Measurements from ENCODE around the gene NFKB1. TPM values are rescaled to one million over a fixed set of nuclear protein-coding genes. Genes with fewer than 3 reads are reported as not detected.

Gene NFKB1
- total RNA-seq, 2 donors from 2014 or later, result 17.8 to 19.3 TPM

- TF ChIP-seq CTCF (IDR thresholded peaks at IDR 0.05), result no peak
- Histone ChIP-seq H3K4me3 (no peak overlapping the region), H3K27ac (no peak overlapping the region)
Measured at GRCh38 chr4:102600689-102601088, 99.5 kb downstream of the NFKB1 start.

GRCh38 chr4:102601586-102602227 lies 100.5 kb downstream of the NFKB1 start:
- no peaks in the 10 kb centered on the region for H3K27me3 ChIP-seq
- TF ChIP-seq CTCF (IDR thresholded peaks at IDR 0.05), result no peak
- no peaks in the 10 kb centered on the region for H3K9me3 ChIP-seq
- no peak for DNase-seq (ENCODE audit: low spot score)
- H3K4me1 ChIP-seq, result peaks cover 0 to 9% of the 10 kb centered on the region in 2 donors
- no peak overlapping the region for H3K4me3 ChIP-seq
- H3K36me3 ChIP-seq, result peaks cover 34% of the 10 kb centered on the region
- H3K27ac ChIP-seq, result no peak overlapping the region

More at GRCh38 chr4:102600689-102601088, 99.5 kb downstream of the NFKB1 start:
- Histone ChIP-seq H3K4me1 (peaks cover 0 to 9% of the 10 kb centered on the region in 2 donors), H3K9me3 (no peaks in the 10 kb centered on the region), H3K36me3 (peaks cover 39% of the 10 kb centered on the region), H3K27me3 (no peaks in the 10 kb centered on the region)
- DNase-seq (ENCODE audit: low spot score), result no peak

GRCh38 chr4:102604222-102604940 lies 103.2 kb downstream of the NFKB1 start:
- Histone ChIP-seq H3K36me3 (peaks cover 51% of the 10 kb centered on the region), H3K4me1 (no peaks in the 10 kb centered on the region), H3K27me3 (no peaks in the 10 kb centered on the region), H3K9me3 (no peaks in the 10 kb centered on the region), H3K27ac (no peak overlapping the region), H3K4me3 (no peak overlapping the region)
- DNase-seq (ENCODE audit: low spot score), result no peak
- no peak for TF ChIP-seq CTCF (IDR thresholded peaks at IDR 0.05)

GRCh38 chr4:102606261-102606660 lies 105.1 kb downstream of the NFKB1 start:
- no peaks in the 10 kb centered on the region for H3K9me3 ChIP-seq
- no peaks in the 10 kb centered on the region for H3K4me1 ChIP-seq
- no peaks in the 10 kb centered on the region for H3K27me3 ChIP-seq
- DNase-seq (ENCODE audit: low spot score), result no peak
- no peak overlapping the region for H3K4me3 ChIP-seq
- H3K27ac ChIP-seq, result no peak overlapping the region
- H3K36me3 ChIP-seq, result peaks cover 56% of the 10 kb centered on the region
- no peak for TF ChIP-seq CTCF (IDR thresholded peaks at IDR 0.05)

- TF ChIP-seq CTCF (IDR thresholded peaks at IDR 0.05), result no peak
- no peaks in the 10 kb centered on the region for H3K4me1 ChIP-seq
- no peaks in the 10 kb centered on the region for H3K9me3 ChIP-seq
- no peak for DNase-seq (ENCODE audit: low spot score)
- no peak overlapping the region for H3K4me3 ChIP-seq
- H3K27me3 ChIP-seq, result no peaks in the 10 kb centered on the region
- H3K27ac ChIP-seq, result no peak overlapping the region
- peaks cover 58% of the 10 kb centered on the region for H3K36me3 ChIP-seq
Measured at GRCh38 chr4:102606846-102607450, 105.8 kb downstream of the NFKB1 start.
